Coronary artery (tissue), 2 donors: ENCODE results near the gene FHIT.

Source experiments
- DNase-seq: peaks from one replicate; pipeline ENCODE4 v3.0.0-alpha.2; 2017; ENCODE audit warnings: low spot score
- H3K27ac ChIP-seq, 2 donors: fragments of 200-600 bp; sonication (generic); one replicate each; pipeline ENCODE4 v1.5.1; 2016 to 2019
- H3K4me3 ChIP-seq: fragments of 200-600 bp; sonication (generic); 2 replicates; pipeline ENCODE4 v1.5.1; 2016; ENCODE audit warnings: mild to moderate bottlenecking, moderate library complexity
- CTCF ChIP-seq: fragments of 200-600 bp; sonication (generic); IDR thresholded peaks from one replicate; pipeline ENCODE4 v1.5.1; 2019; ENCODE audit warnings: antibody characterized with exemption

The FHIT gene

GRCh38 chr3:60250206-60250605, 1001.0 kb downstream of the FHIT start:
- Histone ChIP-seq H3K27ac (no peak overlapping the region), H3K4me3 (no peak overlapping the region)
- TF ChIP-seq CTCF, result no peak
- no peak for DNase-seq

DNA sequence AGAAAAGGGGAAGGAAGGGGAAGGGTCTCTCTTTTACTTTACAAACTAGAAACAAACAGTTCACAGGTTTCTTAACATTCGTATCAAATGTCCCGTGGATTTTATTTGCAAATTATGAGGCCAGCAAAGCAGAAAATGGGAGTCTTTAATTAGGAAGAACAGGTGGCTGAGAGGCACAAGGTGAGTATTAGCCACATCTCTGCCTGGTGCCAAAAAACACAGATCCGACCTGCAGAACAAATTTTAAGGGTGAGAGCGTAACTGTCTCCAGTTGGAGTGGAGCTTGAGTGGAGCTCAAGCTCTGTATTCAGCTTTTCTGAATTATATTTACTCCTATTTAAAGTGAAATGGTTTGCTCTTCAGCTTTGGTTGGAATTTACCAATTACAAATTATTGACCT, 1004.9 kb downstream of the FHIT start:
- Histone ChIP-seq H3K4me3 (no peak overlapping the region), H3K27ac (no peak overlapping the region)
- no peak for TF ChIP-seq CTCF
- DNase-seq, result no peak

DNA sequence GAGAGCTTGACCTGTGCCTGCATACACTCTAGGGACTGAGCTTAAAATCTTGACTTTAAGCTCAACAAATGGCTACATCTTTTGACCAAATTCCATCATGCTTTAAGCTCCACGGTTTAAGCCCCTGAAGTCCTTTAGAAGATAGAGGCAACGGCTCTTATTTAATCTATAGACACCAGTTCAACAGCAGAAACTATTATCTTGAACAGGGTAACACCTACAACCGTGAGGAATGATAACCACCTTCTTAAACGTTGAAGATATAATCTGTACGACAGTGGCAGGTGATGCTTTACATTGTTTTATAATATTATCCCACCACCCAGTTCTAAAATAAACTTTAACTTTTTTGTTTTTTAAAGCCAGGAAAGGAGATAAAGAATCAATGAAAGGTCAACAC, 1007.8 kb downstream of the FHIT start:
- Histone ChIP-seq H3K4me3 (no peak overlapping the region), H3K27ac (no peak overlapping the region)
- TF ChIP-seq CTCF, result no peak
- no peak for DNase-seq

GRCh38 chr3:60240492-60240891, 1010.8 kb downstream of the FHIT start:
- no peak overlapping the region for H3K4me3 ChIP-seq
- DNase-seq, result no peak
- no peak overlapping the region for H3K27ac ChIP-seq
- TF ChIP-seq CTCF, result no peak

DNA sequence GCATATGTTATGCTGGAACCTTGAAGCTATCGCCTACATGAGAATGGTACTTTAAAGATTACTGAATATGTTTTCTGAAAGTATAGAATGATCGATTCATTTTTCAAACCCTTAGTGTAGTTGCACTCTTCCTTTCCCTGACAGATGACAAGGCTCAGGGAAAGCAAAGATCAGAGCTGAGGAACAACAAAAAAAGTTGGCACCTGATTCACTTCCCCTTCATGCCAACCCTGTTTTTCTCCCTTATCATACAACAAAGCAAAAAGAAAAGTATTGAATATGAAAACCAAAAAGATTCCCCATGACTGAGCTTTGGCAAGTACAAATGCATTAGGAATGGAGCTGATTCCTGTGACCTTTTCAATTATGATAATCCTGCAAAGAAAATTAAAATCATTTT, 1012.7 kb downstream of the FHIT start:
- Histone ChIP-seq H3K27ac (no peak overlapping the region), H3K4me3 (no peak overlapping the region)
- DNase-seq, result no peak
- no peak for TF ChIP-seq CTCF

DNA sequence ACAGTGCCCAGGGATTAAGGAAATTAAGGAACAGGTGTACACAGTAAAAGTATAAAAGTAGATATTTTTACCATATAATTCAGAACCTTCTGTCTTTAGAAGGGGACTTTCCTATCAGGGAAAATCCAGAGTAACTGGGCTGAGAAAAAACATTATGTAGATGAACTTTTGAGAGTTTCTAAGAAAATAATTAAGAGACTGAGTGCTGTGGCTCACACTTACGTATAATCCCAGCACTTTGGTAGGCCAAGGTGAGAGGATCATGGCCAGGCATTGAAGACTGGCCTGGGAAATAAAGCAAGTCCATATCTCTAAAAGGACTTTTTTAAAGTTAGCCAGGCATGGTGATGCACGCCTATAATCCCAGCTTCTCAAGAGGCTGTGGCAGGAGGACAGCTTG, 1021.8 kb downstream of the FHIT start:
- no peak for DNase-seq
- Histone ChIP-seq H3K4me3 (no peak overlapping the region), H3K27ac (no peak overlapping the region)
- no peak for TF ChIP-seq CTCF

DNA sequence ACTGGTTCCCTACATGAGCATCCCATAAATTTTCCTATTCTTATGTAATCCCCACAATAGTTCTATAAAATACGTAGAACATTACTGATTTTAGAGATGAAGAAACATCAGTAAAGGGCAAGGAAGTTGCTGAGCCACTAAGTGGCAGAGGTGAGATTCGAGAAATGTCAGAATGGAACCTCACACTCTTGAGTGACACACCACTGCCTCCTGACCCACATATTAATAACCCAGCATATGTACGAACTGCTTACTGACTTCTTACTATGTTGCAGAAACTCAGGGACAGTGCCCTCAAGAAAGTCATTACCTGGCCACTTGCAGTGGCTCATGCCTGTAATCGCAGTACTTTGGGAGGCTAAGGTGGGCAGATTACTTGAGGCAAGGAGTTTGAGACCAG, 1022.4 kb downstream of the FHIT start:
- no peak for TF ChIP-seq CTCF
- H3K4me3 ChIP-seq, result no peak overlapping the region
- no peak for DNase-seq
- H3K27ac ChIP-seq, result no peak overlapping the region
